Cardiac fibroblast (primary cell): ENCODE measurements around the gene CTF1.
"Not testable (repeated sequence)": the region's sequence is repeated elsewhere in the genome, so short reads cannot be mapped to it uniquely, and the experiment has no call there.

ENCODE experiments used
- DNase-seq, 2 donors: peaks; one replicate each; pipeline versions ENCODE4 v3.0.0 to v3.0.0-alpha.2; 2010; ENCODE audit warnings: low read depth in 2 of 2
- H3K4me3 ChIP-seq, 2 donors: replicated peaks in 1 of 2; 1 replicate in 1 of 2; 2 replicates in 1 of 2; pipeline ENCODE4 v1.5.1; 2011; ENCODE audit warnings: low read depth in 2 of 2, low read length in 2 of 2, mild to moderate bottlenecking in 2 of 2, moderate library complexity in 1 of 2
- TF ChIP-seq, protein P1 (sequence below): IDR thresholded peaks from one replicate; pipeline ENCODE4 v1.5.1; 2011; ENCODE audit warnings: low read depth, mild to moderate bottlenecking, low read length, inconsistent platforms

Gene CTF1

GRCh38 chr16:30888856-30889499, 7.4 kb upstream of the CTF1 start:
- DNase-seq = no peak

DNA sequence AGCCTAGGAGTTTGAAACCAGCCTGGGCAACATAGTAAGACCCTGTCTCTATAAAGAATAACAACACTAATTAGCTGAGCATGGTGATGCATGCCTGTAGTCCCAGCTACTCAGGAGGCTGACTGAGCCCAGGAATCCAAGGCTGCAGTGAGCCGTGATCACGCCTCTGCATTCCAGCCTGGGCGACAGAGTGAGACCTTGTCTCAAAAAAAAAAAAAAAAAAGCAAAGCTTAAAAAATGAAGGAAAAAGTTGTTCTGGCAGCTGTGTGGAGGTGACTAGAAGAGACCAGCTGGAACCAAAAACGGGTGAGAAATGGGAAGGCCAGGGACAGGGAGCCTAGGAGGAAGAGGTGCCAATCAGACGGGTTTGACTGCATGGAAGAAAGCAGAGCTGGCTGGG, 6.7 kb upstream of the CTF1 start:
- no peak overlapping the region for H3K4me3 ChIP-seq
- DNase-seq = no peak
- TF ChIP-seq, protein P1, sequence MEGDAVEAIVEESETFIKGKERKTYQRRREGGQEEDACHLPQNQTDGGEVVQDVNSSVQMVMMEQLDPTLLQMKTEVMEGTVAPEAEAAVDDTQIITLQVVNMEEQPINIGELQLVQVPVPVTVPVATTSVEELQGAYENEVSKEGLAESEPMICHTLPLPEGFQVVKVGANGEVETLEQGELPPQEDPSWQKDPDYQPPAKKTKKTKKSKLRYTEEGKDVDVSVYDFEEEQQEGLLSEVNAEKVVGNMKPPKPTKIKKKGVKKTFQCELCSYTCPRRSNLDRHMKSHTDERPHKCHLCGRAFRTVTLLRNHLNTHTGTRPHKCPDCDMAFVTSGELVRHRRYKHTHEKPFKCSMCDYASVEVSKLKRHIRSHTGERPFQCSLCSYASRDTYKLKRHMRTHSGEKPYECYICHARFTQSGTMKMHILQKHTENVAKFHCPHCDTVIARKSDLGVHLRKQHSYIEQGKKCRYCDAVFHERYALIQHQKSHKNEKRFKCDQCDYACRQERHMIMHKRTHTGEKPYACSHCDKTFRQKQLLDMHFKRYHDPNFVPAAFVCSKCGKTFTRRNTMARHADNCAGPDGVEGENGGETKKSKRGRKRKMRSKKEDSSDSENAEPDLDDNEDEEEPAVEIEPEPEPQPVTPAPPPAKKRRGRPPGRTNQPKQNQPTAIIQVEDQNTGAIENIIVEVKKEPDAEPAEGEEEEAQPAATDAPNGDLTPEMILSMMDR = no peak

More at GRCh38 chr16:30888856-30889499, 7.4 kb upstream of the CTF1 start:
- TF ChIP-seq, protein P1 = no peak
- H3K4me3 ChIP-seq = no peak overlapping the region

DNA sequence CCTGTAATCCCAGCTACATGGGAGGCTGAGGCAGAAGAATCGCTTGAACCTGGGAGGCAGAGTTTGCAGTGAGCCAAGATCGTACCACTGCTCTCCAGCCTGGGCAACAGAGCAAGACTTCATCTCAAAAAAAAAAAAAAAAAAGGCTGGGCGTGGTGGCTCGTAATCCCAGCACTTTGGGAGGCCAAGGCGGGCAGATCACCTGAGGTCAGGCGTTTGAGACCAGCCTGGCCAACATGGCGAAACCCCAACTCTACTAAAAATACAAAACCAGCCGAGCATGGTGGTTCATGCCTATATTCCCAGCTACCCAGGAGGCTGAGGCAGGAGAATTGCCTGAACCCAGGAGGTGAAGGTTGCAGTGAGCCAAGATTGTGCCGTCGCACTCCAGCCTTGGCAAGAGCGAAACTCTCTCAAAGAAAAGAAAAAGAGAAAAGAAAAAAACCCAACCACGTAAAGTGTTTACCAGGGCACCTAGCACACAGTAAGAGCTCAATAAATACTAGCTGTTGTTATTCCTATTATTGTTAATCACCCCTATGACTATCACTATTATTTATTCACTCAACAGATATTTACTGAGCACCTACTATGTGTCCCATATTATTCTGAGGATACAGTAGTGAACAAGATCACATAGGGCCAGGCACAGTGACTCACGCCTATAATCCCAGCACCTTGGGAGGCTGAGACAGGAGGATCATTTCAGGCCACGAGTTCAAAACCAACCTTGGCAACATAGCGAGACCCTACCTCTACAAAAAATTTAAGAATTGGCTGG, 5.2 kb upstream of the CTF1 start:
- DNase-seq, H3K4me3 ChIP-seq: not testable (repeated sequence)

DNA sequence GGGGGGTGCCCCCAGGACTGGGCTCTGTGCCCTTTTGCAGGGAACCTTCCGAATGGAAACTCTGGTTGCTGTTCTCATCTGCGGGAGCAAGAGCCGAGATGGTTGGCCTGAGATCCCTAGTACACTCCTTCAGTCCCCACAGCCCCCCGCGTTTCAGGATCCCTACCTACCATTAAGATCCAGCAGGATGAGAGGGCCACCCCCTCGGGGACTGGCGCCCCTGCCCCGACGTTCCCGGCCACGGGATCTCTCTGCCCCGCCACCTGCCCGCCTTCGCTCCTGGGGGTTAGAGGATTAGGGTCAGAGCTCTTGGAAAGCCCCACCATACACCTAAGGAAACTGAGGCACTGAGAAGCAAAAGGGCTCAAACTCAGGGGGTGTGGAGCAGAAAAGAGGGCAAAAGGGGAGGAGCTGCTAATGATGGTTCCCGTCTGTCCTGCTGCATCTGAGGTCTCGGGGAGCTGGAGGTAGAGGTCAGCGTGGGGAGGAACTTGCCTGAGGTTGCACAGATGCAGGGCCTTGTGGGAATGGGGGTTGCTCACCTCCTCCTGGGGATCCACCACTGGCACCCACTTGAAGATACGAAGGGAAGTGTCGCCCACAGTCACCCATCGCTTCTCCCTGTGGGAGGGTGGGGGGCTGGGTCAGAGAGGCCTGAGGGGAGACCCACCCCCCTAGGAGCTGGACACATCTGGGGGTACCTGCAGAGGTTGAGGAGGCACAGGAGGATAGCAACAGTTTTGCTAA, 3.6 kb upstream of the CTF1 start:
- TF ChIP-seq, protein P1 = no peak
- H3K4me3 ChIP-seq = peak overlapping the region; percentile 77 to 87
- DNase-seq = no peak

- DNase-seq = no peak
- TF ChIP-seq, protein P1 = no peak
- peak overlapping the region; percentile 77 to 87 for H3K4me3 ChIP-seq
Observed at GRCh38 chr16:30893417-30893743, 3.0 kb upstream of the CTF1 start.

DNA sequence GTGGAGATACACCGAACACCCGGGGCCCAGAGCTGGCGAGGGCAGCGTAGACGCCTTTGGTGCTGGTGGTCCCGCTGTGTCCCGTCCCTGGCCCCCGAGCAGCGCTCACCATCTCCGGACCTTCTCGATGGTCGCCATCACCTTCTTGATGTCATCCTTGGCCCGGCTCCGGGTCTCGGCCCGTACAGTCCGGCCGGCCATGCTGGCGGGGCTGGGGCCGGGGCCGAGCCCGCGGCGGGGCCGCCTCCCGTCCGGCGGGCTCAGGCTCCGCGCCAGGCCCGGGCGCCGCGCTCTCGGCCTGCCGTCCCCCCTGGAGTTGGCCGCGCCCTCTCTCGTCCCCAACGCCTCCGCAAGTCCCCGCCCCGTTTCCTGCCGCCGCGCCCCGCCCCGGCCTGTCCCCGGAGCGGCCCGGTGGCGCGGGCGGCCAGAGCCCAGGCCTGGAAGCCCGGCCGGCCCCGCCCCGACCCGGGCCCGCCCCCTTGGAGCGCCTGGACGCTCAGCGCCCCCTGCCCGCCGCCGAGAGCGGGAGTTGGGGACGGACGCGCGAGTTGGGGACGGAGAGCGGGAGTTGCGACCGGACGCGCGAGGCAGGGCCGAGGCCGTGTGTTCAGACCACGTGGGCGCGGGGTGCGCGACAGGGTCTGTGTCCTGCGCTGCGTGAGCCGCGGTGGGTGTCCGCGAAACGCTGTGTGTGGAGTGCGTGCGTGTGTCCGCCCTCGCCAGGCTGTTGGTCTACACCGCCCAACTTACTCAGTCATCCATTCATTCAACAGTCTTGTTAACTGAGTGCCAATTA, 2.5 kb upstream of the CTF1 start, which contains the start of gene BCL7C:
Gene BCL7C, minus strand, starts transcription at position 334 of the 796 bp plus-strand sequence. Its CDS starts 133 bp downstream, at position 201.
- peak within 1 kb of the TSS; percentile 77 to 87 for H3K4me3 ChIP-seq
- peak; percentile 82 to 91 for DNase-seq
- TF ChIP-seq, protein P1 = peak; percentile 25
